Transverse colon (tissue), 4 donors: ENCODE measurements around the gene CACNA1G. TPM values are rescaled to one million over a fixed set of nuclear protein-coding genes. Genes with fewer than 3 reads are reported as not detected.

ENCODE experiments used
- DNase-seq: peaks from one replicate; pipeline ENCODE4 v3.0.0-alpha.2; 2019
- H3K27ac ChIP-seq, 4 donors: fragments of 200-600 bp; sonication (generic); 2 replicates each; pipeline ENCODE4 v1.5.1; 2016 to 2018; ENCODE audit warnings: inconsistent platforms in 4 of 4
- H3K27me3 ChIP-seq: fragments of 200-600 bp; sonication (generic); 2 replicates; pipeline ENCODE4 v1.5.1; 2017; ENCODE audit warnings: inconsistent platforms
- H3K36me3 ChIP-seq, 4 donors: fragments of 200-600 bp; sonication (generic); 2 replicates each; pipeline ENCODE4 v1.5.1; 2017 to 2019; ENCODE audit warnings: inconsistent platforms in 4 of 4
- H3K4me1 ChIP-seq, 4 donors: fragments of 200-600 bp; sonication (generic); 2 replicates each; pipeline ENCODE4 v1.5.1; 2017 to 2020; ENCODE audit warnings: inconsistent platforms in 4 of 4
- H3K4me3 ChIP-seq, 4 donors: fragments of 200-600 bp; sonication (generic); 1 replicate in 1 of 4; 2 replicates in 3 of 4; pipeline versions ENCODE4 v1.5.1 to v1.6.1; 2017 to 2019; ENCODE audit warnings: inconsistent platforms in 4 of 4
- H3K9me3 ChIP-seq, 2 donors: fragments of 200-600 bp; sonication (generic); 2 replicates each; pipeline ENCODE4 v1.5.1; 2017 to 2019; ENCODE audit warnings: inconsistent platforms in 2 of 2
- CTCF ChIP-seq, 5 experiments: fragments of 200-600 bp in 3 of 5; fragments of 450-650 bp in 2 of 5; sonication (generic) in 3 of 5; IDR thresholded peaks; 1 replicate in 2 of 5; 2 replicates in 3 of 5; pipeline ENCODE4 v1.5.1; 2016 to 2017; ENCODE audit warnings: antibody characterized with exemption in 5 of 5, inconsistent platforms in 3 of 5, mild to moderate bottlenecking in 2 of 5, moderate library complexity in 1 of 5
- EP300 ChIP-seq: sonication (generic); formaldehyde crosslinking; IDR thresholded peaks from one replicate; pipeline ENCODE4 v1.6.1; 2017; ENCODE audit warnings: antibody characterized with exemption, low read depth
- POLR2A ChIP-seq: fragments of 450-650 bp; IDR thresholded peaks from one replicate; pipeline ENCODE4 v1.6.1; 2016; ENCODE audit warnings: antibody characterized with exemption, mild to moderate bottlenecking, moderate library complexity
- POLR2AphosphoS5 ChIP-seq, 3 donors: sonication (generic); formaldehyde crosslinking; IDR thresholded peaks; one replicate each; pipeline ENCODE4 v1.6.1; 2016; ENCODE audit warnings: antibody characterized with exemption in 3 of 3
- WGBS, 2 donors: methylation state at CpG; one replicate each; pipeline ENCODE4 v1.1.5; 2018; ENCODE audit warnings: low coverage in 1 of 2; 5-methylcytosine and 5-hydroxymethylcytosine counted together
- in situ Hi-C, 4 donors: fragments of 200-750 bp; cut with MboI; loops; one replicate each; pipeline versions ENCODE4 v1.15.0 to v1.15.1; 2017; ENCODE audit warnings: low sequenced_read_pairs in 3 of 4, low pct_ligation_motif_present in 1 of 4, low pct_unique_long_range_greater_than_20kb in 1 of 4
- intact Hi-C: fragments of 100-400 bp; cut with DNase I; formaldehyde crosslinking; loops from one replicate; pipeline ENCODE4 v1.15.1; 2023; ENCODE audit warnings: low total_unique reads
- total RNA-seq, 4 donors: library from RNA; depleted of rRNA; stranded (reverse); fragments of >200 nt; gene quantifications; one replicate each; pipeline ENCODE4 v1.1.0, GENCODE V29; 2016

CACNA1G gene
- total RNA-seq, 4 donors from 2014 or later = 0.14 TPM; not detected in 3

GRCh38 chr17:50587571-50587970 lies 27.1 kb downstream of the CACNA1G start:
- Histone ChIP-seq H3K9me3 (no peaks in the 10 kb centered on the region), H3K36me3 (no peaks in the 10 kb centered on the region), H3K4me3 (no peak overlapping the region), H3K27ac (no peak overlapping the region), H3K27me3 (no peaks in the 10 kb centered on the region), H3K4me1 (peaks cover 0 to 12% (median 4%) of the 10 kb centered on the region in 4 donors)
- TF ChIP-seq POLR2A (no peak), EP300 (no peak), POLR2AphosphoS5 (IDR thresholded peaks at IDR 0.05) (no peak), CTCF (IDR thresholded peaks at IDR 0.05) (no peak)
- in situ Hi-C loops (no loop called here), intact Hi-C loops (no loop called here)
- WGBS, 2 donors = 84 to 100% methylated on average over 1 to 9 of the region's 9 CpGs
- no peak for DNase-seq

GRCh38 chr17:50588391-50589049 lies 28.0 kb downstream of the CACNA1G start:
- H3K9me3 ChIP-seq = no peaks in the 10 kb centered on the region
- 66% methylated on average over 18 of the region's 18 CpGs; no CpG with 5 or more reads in 1 of the 2 donors for WGBS, 2 donors
- in situ Hi-C loops = no loop called here

GRCh38 chr17:50589095-50589705 lies 28.7 kb downstream of the CACNA1G start:
- no peaks in the 10 kb centered on the region for H3K36me3 ChIP-seq
- no peaks in the 10 kb centered on the region for H3K9me3 ChIP-seq
- TF ChIP-seq POLR2AphosphoS5 (IDR thresholded peaks at IDR 0.05) (no peak), CTCF (IDR thresholded peaks at IDR 0.05) (no peak), EP300 (no peak), POLR2A (no peak)
- no peak for DNase-seq
- H3K27me3 ChIP-seq = no peaks in the 10 kb centered on the region
- in situ Hi-C loops (no loop called here), intact Hi-C loops (no loop called here)
- H3K4me3 ChIP-seq = no peak overlapping the region
- no peak overlapping the region for H3K27ac ChIP-seq
- H3K4me1 ChIP-seq = peaks cover 0 to 12% (median 4%) of the 10 kb centered on the region in 4 donors
- 13 to 47% methylated on average over 2 to 10 of the region's 10 CpGs for WGBS, 2 donors

More at GRCh38 chr17:50588391-50589049, 28.0 kb downstream of the CACNA1G start:
- Histone ChIP-seq H3K27ac (no peak overlapping the region), H3K36me3 (no peaks in the 10 kb centered on the region), H3K27me3 (no peaks in the 10 kb centered on the region), H3K4me1 (peaks cover 0 to 12% (median 4%) of the 10 kb centered on the region in 4 donors), H3K4me3 (no peak overlapping the region)
- no peak for TF ChIP-seq POLR2A
- no peak for TF ChIP-seq EP300
- no peak for TF ChIP-seq CTCF (IDR thresholded peaks at IDR 0.05)
- no peak for TF ChIP-seq POLR2AphosphoS5 (IDR thresholded peaks at IDR 0.05)
- intact Hi-C loops = no loop called here
- no peak for DNase-seq

GRCh38 chr17:50590946-50591737 lies 30.6 kb downstream of the CACNA1G start:
- Histone ChIP-seq H3K36me3 (no peaks in the 10 kb centered on the region), H3K9me3 (no peaks in the 10 kb centered on the region), H3K4me1 (peaks cover 0 to 12% (median 4%) of the 10 kb centered on the region in 4 donors), H3K27me3 (no peaks in the 10 kb centered on the region), H3K27ac (no peak overlapping the region), H3K4me3 (no peak overlapping the region)
- in situ Hi-C loops = no loop called here
- no peak for TF ChIP-seq POLR2A
- WGBS, 2 donors = 91% methylated on average over 24 of the region's 24 CpGs; no CpG with 5 or more reads in 1 of the 2 donors
- intact Hi-C loops = no loop called here
- DNase-seq = no peak
